HUDEP-2 (cell line): ENCODE measurements around the gene FNDC3B.

ENCODE experiments used
- DNase-seq, 76 experiments: peaks; one replicate each; lab custom pipeline; 2025; ENCODE audit not compliant: unreplicated experiment in 76 of 76; lab: John Stamatoyannopoulos, UW

FNDC3B gene

DNA sequence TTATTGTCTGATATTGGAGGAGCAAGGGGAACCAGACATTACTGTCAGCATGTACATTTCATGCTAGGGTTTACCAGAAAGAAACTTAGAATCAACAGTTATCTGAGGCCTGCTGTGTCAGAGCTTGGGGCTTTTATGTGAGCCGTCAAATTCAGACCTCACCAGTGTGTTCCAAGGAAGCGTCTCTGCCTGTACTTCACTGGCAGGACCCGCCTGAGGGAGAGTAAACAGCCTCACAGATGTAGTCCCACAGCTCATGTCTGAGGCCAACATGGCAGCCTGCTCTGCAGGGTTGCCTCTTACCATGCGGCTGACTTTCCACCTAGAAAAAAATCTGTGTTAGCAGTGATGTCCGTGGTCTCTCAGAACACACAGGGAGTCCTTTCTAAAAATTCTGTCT, 334.5 kb downstream of the FNDC3B start:
- no peak for DNase-seq

DNA sequence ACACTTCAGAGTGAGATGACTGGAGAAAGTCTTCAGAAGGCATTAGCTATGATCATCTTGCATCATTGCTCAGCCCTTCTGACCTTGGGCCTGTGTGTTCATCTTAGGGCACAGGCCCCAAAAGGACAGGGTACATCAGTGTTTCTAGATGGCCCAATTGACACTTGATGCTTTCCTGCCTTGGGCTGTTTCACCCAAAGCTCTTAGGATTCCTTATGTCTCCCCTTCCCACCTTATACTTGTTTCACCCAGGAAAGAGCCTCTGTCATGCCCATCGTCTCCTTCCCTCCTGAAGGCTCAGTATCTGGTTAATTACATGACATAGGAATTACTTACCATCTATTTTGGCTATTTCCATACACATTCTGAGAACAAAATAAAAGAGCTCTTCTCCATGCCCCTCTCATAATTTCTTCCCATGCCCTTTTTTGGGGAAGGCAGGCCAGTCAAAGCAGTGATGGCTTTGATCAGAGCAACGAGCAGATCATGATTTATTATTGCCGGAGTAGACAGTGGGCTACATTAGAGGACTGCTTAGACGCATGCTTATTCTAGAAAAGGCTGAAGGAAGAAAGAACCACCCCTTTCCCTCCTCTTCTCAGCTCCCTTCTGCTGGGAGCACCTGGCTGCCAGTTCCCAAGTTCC, 335.9 kb downstream of the FNDC3B start:
- no peak for DNase-seq

DNA sequence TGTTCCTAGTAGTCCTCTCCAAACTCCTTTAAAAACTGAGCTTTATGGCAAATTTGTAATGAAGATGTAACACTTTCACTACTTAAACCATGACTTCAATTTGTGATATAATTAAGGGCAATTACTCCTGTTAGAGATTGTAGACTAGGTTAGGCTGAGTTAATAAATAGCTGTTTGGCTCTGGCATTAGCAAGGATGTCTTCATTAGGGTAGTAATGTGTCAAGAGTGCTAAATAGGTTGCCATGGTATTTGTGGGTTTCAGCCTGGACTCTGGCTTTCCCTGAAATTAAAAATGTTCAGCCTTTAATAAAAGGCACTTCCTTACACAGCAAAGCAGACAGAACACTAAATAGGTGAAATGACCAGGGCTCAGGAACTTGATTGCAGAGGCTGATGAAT, 337.0 kb downstream of the FNDC3B start:
- no peak for DNase-seq

DNA sequence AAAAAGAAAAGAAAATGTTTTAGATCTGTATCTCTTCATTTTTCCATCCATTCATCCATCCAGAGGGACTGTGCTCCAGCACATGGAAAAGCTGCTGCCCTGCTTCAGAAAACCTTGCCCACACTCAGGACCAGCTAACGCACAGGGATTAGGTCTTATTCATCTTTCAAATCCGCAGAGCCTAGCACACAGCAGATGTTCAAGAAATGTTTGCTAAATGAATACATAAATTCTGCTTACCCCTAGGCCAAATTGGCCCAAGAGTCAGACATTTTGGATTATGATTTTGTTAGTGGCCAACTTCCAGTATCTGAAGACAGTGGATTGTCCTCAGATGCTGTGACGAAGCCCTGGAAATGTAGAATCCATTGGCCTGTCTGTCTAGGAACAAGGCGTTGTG, 337.5 kb downstream of the FNDC3B start:
- DNase-seq = no peak

DNA sequence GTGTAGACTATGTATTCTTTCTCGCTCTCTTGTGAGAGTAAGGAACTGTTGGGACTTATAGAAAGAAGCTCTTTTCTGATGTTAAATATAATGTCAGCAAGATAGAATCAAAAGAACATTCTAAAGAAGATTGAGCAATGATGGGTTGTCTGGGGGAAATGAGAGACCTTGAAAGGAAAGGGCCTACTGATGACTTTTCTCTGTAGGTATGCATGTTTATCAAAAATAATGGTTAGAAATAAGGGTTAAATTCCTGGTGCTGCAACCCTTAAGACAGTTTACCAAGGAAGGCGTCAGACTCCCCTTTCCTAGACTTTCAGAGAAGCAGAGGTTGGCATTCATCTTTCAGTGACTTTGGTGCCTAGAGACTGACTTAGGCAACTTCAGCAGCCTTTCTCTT, 339.1 kb downstream of the FNDC3B start:
- no peak for DNase-seq

DNA sequence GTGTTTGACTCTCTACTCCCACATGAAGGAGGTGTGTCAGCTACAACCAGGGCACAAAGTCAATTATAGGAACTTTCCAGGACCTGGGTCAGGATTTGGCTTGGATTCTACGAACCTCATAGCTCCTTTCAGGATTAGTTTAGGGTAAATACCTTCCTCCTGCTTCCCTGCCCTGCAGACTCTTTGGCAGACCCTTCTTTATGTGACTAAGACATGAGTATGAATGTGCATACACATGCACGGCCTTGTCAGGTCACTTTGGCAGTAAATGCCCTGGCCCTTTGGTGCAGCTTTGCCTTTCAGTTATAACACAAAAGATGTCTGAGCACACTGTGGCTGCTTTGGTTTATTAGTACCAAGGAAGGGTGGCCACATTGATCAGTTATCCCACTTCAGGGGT, 340.0 kb downstream of the FNDC3B start:
- no peak for DNase-seq

DNA sequence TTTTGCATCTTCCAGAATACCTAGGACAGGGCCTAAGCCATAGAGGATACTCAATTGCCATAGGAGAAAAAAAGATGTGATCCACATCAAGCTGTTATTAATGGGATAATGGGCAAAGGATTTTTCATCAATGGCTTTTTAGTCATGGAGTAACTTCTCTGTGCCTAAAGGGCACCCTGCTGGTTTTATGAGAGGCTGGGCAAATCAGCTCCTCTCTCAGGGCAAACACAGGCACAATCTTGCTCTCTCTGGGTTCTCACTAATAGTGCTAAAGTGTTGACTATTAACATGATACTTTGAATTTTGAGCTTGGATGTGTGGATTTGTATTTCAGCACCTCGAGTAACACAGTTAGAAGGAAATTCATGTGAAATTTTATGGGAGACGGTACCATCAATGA, 341.3 kb downstream of the FNDC3B start:
- DNase-seq = no peak

DNA sequence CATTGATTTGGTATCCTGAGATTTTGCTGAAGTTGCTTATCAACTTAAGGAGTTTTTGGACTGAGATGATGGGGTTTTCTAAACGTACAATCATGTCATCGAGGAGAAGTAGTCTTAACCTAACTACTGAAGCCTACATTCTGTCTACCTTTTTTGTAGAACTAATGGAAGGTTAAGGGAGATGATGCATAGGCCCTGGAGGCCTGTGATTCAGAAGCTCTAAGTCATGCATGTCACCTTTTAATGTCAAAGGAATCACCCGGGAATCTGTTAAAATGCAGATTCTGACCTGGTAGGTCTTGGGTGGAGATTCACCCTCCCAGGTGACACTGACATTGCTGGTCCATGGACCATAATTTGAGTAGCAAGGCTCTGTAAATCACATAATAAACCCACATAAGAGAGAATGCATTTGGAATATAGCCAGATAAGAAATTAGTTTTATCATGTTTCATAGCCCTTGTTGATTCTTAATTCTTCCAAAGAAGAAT, 344.0 kb downstream of the FNDC3B start:
- DNase-seq = no peak

DNA sequence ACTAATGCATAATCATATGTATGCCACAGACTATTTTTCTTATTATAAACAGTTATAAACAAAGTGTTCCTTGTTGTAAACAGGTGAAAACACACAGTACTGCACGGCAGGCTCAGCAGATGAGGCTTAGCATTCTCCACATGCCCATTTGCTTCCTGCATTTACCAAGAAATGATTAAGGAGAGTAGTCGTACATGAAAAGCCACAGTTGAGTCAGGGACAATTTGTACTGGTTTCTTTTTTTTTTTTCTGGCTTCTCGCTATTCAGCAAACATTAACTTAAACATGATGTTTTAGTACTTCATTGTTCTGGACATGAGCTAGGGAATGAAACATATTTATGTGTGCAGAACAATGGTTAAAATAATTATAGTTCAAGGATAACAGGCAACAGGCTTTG, 345.5 kb downstream of the FNDC3B start:
- DNase-seq = no peak

DNA sequence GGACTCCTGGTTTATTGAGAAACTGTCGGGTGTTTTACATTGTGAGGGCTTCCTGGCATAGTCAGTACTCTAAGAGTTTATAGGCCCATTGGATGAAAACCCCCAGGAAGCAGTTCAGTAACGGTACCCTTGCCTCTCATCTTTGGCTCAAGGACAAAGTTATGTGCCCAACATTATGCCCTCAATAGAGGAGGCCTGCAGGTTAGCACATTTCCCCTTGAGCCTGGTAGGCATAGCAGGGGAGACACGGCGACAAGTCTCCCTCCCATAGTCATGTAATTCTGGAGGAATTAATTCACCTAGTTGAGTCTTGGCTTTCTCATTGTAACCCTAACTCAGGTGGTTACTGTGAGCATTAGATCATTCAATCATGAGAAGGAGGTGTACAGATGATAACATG, 348.4 kb downstream of the FNDC3B start:
- DNase-seq = no peak

DNA sequence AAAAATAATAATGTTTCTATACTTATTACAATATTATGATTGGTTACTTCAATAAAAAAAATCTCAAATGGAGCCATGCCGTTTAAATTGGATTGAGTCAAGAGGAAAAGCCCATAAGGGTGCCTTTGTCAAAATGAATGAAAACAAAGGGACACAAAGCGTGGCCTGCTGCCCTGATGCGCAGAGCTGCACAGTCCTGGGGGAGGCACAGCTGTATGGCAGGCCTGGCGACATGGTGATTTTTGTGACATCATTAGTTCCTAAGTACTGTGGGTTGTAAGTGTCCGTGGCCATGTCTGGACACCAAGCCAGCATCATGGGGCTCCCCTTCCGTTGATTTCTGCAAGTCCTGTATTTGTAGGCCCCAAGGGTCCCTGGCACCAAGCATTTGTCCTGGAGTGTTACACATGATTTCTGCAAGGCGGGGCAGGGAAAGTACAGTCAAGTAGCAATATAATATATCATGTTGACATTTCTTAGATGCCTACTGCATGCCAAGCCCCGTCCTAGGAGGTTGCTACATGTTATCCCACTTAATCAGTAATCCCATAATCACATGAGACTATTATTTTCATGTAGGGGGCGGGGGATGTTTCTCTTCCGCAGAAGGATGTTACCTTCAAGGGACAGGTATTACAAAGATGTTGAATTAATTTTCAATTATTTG, 349.2 kb downstream of the FNDC3B start:
- DNase-seq = no peak

DNA sequence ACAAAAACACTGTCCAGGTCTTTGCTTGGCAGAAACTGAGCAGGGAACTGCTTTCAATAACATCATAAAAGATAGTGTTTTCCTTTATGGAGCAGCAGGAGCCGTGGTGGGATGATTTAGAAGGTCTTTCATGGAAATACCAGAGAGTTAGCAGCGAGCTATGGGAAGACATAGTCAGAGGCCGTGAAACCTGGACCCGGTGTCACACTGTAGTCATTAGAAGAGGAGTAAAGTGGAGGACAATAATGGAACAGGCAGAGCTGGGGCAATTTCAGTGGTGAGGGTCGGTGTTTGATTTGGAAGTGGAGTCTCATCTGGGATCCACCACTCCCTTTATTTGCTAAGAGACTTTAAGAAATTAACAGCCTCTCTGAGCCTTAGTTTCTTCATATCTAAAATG, 351.4 kb downstream of the FNDC3B start:
- no peak for DNase-seq

DNA sequence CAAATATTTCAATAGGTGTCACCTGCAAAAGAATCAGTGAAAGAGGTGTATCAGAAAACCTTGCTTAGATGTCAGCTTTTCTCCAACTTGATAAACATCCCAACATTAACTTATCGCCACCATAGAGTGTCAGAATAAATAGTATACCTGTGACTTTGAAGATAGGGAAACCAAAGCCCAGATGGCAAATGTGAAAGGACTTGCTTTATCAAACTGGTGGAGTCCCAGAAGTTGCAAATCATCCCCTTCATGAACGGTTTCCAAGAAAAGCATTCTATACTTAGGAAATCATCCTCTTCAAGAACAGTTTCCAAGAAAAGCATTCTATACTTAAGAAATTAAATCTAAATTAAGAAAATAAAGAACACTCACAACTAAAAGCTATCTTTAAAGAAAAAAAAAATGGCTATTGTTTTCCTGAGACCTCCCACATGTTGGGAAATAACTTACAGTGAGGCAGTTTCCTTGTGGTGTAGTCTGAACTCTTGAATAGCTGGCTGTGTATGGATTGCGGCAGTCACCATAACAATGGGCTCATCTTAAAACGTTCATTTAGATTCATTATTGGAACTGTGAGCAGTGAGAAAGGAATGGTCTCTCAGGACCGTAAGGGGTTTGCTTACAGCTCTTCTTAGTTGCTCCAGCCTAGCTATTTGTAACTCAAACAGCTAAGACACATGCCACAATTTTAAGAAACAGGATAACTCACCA, 352.4 kb downstream of the FNDC3B start:
- DNase-seq = peak in 25 of 76 experiments; percentile 5 to 66 (median 22)

DNA sequence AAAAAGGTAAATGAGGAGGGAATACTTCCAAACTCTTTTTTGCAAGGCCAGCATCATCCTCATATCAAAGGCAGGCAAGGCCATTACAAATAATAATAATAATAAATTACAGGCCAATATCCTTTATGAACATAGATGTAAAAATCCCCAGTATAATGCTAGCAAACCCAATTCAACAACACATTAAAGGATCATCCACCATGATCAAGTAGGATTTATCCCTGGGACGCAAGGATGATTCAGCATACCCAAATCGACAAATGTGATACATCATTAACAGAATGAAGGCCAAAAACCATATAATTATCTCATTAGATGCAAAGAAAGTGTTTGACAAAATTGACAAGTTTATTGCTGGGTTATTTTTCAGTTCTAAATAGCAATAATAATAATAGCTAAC, 355.3 kb downstream of the FNDC3B start:
- no peak for DNase-seq

DNA sequence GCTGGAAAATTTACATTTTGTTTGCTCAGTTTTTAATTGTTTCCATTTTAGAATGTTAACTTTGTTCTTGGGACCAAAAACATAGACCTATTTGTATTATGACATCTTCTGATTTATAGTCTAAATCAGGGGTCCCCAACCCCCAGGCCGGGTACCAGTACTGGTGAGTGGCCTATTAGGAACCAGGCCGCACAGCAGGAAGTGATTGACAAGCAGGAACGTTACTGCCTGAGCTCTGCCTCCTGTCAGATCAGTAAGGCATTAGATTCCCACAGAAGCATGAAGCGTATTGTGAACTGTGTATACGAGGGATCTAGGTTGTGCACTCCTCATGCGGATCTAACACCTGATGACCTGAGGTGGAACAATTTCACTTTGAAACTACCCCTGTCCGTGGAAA, 357.0 kb downstream of the FNDC3B start:
- no peak for DNase-seq

DNA sequence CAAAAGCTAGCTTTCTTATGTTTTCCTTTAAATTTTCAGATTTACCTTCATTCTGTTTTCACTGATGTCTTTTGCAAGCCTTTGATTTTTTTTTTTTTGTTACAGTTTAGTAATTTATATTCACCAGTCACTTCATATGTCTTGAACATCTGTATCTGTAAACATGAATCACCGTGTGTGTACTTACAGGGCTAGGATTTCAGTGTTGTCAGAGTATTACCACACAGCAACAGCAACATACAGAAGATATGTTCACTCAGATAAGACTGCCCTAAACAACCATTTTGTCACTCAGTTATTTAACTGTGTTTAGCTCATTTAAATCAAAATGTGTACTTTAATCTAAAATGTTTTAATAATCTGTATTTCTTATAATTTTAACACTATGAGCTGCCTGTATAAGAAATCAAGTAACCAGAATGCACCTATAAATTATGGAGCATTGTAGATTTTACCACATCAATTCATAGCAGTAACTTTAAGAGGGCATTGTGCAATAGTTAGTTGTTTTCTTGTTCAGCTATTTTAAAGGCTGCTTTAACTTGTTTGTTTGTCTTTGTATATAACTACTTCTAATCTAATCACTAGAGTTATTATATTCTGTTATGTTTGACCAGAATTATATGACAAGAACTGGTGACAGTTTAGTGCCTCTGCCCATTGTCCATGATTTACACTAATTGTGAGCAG, 358.5 kb downstream of the FNDC3B start:
- no peak for DNase-seq

DNA sequence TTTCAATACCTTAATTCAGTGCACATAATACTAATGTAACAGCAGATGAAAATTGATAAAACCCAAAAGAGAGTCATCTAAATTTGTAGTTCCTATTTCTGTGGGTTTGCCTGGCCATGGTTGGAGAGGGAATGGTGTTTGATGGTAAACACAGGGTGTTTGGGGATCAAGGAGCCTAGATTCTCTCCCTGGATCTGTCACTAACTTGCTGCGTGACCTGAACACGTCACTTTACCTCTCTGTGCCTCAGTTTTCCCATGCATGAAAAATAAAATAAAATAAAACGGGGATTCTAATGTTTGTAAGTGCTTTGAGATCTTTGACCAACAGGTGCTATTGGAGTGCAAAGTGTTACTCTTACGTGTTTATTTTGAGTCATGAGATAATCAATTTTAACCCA, 359.1 kb downstream of the FNDC3B start:
- DNase-seq = peak in 1 of 76 experiments; percentile 2

DNA sequence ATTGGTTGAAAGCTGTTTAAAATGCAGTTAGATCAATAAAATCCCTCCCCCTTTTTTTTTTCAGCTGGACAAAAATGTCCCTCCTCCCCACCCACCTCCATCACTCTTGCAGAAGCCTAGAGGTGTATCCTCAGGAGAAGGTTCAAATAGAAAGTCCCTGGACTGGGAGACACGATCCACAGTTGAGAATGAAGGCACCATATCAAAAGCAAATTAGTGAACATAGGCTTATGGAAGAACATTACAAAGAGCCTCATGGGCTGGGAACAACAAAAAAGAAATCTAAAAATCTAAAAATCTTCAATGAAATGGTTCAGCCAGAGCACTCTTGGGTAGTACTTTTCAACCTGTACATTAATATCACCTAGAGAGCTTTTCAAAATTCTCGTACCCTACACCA, 362.7 kb downstream of the FNDC3B start:
- no peak for DNase-seq

DNA sequence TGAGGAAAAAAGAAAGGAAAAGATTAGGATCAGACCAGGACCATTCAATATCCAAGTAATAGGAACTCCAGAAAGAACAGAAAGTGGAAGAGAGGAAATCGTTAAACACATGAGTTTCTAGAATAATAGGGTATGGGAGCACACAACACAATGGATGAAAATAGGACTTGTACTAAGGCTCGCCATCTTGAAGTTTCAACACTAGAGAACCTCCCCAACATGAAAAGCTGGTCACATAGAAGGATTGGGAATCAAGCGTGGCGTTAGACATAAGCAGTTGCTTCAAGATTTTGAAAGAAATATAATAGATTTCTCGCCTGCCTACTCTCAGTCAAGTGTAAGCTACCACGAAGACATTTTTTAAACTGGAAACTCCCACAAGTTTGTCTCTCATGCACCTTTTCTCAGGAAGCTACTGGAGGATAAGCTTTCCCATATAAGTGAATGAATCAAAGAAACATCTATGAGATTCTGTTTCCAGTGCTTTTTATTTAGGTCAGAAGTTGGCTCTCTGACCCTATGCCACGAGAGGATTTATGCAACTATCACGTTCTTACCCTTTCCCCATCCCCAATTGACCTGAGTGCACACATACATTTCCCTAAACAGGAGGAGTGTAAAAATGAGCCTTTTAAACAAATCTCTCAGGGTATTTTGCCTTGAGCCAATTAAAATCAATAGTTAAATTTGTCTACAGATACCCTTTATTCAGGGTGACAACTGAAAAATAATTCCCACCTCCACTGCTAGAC, 363.7 kb downstream of the FNDC3B start:
- DNase-seq = no peak

DNA sequence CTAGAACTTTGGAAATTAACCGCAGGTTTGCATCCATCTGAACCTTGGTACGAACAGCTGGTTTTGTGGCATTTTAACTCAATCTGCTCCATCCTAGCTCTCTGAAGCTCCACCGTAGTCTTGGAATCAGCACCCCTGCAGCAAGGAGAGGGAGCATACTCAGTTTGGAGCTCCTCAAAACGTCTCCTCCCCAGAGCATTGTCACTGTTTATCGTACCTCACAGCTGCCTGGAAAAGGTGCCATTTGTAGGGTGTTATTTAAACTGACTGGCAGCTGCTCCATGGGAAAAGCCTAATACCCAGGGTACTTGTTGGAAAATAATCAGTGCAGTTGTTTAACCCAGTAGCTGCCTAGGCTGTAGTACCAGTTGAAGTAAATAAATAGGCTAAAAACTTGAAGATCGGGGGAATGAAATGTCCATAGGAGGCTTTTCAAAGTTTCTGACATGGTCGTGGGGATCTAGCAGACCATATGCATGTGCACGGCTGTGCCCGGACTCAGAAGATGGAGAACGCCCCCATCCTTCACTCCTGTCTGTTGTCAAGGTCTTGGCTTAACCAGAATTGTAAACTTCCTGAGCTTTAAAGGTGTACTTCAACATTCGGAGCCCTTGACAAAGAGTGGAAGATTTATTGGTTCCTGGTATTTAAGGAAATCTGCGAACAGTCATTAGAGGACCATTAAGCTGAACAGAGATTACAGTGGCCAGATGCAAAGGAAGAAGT, 365.0 kb downstream of the FNDC3B start:
- DNase-seq = no peak
